WTC11 (cell line): ENCODE measurements around the gene MECR.
"Not testable (repeated sequence)": the region's sequence is repeated elsewhere in the genome, so short reads cannot be mapped to it uniquely, and the experiment has no call there.

Experiments used
- CBFB ChIP-seq: sonication (generic); formaldehyde crosslinking; IDR thresholded peaks from 2 replicates; pipeline ENCODE4 v1.8.1; 2022; ENCODE audit warnings: mild to moderate bottlenecking, low read depth, missing genetic modification reagents
- CREB1 ChIP-seq: sonication (generic); formaldehyde crosslinking; IDR thresholded peaks from 2 replicates; pipeline ENCODE4 v1.8.0; 2023; ENCODE audit warnings: mild to moderate bottlenecking, missing genetic modification reagents
- TF ChIP-seq, protein P1 (sequence below): sonication (generic); formaldehyde crosslinking; IDR thresholded peaks from 2 replicates; pipeline ENCODE4 v1.8.1; 2022; ENCODE audit warnings: low read depth, mild to moderate bottlenecking, moderate library complexity, missing genetic modification reagents, borderline replicate concordance
- TF ChIP-seq, protein P2 (sequence below): fragments of 200-600 bp; IDR thresholded peaks from 2 replicates; pipeline ENCODE4 v1.8.0; 2022; ENCODE audit warnings: antibody characterized with exemption
- TF ChIP-seq, protein P3 (sequence below): sonication (generic); formaldehyde crosslinking; IDR thresholded peaks from 2 replicates; pipeline ENCODE4 v1.8.0; 2022; ENCODE audit warnings: mild to moderate bottlenecking, missing genetic modification reagents
- TF ChIP-seq, protein P4 (sequence below): fragments of 250-450 bp; sonication (Bioruptor Pico); IDR thresholded peaks from 2 replicates; pipeline ENCODE4 v1.9.0; 2021; ENCODE audit warnings: moderate library complexity, mild to moderate bottlenecking, inconsistent platforms, borderline replicate concordance

DNA sequence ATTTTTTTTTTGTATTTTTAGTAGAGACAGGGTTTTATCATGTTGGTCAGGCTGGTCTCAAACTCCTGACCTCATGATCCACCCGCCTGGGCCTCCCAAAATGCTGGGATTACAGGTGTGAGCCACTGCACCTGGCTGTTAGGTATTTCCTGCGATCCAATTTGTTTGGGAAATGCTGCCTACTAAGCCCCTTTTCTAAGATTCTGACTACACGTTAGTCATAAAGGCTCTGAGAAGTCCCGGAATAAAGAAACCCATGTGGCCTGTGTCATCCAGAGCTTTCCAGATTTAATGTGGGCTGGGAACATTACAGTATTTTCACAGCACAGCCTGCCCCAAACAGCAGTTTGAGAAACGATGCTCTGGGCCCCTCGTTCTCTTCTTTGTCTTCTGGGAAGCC lies 8.5 kb downstream of the MECR start:
- TF ChIP-seq, protein P1, sequence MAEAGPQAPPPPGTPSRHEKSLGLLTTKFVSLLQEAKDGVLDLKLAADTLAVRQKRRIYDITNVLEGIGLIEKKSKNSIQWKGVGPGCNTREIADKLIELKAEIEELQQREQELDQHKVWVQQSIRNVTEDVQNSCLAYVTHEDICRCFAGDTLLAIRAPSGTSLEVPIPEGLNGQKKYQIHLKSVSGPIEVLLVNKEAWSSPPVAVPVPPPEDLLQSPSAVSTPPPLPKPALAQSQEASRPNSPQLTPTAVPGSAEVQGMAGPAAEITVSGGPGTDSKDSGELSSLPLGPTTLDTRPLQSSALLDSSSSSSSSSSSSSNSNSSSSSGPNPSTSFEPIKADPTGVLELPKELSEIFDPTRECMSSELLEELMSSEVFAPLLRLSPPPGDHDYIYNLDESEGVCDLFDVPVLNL (CRISPR knock-in tag) = not testable (repeated sequence)
- TF ChIP-seq, protein P2, sequence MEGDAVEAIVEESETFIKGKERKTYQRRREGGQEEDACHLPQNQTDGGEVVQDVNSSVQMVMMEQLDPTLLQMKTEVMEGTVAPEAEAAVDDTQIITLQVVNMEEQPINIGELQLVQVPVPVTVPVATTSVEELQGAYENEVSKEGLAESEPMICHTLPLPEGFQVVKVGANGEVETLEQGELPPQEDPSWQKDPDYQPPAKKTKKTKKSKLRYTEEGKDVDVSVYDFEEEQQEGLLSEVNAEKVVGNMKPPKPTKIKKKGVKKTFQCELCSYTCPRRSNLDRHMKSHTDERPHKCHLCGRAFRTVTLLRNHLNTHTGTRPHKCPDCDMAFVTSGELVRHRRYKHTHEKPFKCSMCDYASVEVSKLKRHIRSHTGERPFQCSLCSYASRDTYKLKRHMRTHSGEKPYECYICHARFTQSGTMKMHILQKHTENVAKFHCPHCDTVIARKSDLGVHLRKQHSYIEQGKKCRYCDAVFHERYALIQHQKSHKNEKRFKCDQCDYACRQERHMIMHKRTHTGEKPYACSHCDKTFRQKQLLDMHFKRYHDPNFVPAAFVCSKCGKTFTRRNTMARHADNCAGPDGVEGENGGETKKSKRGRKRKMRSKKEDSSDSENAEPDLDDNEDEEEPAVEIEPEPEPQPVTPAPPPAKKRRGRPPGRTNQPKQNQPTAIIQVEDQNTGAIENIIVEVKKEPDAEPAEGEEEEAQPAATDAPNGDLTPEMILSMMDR = not testable (repeated sequence)
- TF ChIP-seq, protein P3, sequence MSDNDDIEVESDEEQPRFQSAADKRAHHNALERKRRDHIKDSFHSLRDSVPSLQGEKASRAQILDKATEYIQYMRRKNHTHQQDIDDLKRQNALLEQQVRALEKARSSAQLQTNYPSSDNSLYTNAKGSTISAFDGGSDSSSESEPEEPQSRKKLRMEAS = not testable (repeated sequence)
- not testable (repeated sequence) for TF ChIP-seq CREB1, CBFB (CRISPR knock-in tag)
- TF ChIP-seq, protein P4, sequence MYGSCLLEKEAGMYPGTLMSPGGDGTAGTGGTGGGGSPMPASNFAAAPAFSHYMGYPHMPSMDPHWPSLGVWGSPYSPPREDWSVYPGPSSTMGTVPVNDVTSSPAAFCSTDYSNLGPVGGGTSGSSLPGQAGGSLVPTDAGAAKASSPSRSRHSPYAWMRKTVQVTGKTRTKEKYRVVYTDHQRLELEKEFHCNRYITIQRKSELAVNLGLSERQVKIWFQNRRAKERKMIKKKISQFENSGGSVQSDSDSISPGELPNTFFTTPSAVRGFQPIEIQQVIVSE (CRISPR knock-in tag) = not testable (repeated sequence)
